22Rv1 (cell line): Measurements from ENCODE around the gene INSIG1.

Source experiments
- ZFX ChIP-seq: fragments of 450-650 bp; IDR thresholded peaks from 2 replicates; pipeline ENCODE4 v1.6.1; 2017; ENCODE audit warnings: antibody characterized with exemption, borderline replicate concordance
- TF ChIP-seq, protein P1 (sequence below): fragments of 450-650 bp; IDR thresholded peaks from 2 replicates; pipeline ENCODE4 v1.5.1; 2017; ENCODE audit warnings: mild to moderate bottlenecking

GRCh38 chr7:155279787-155280445, 17.8 kb upstream of the INSIG1 start:
- TF ChIP-seq, protein P1, sequence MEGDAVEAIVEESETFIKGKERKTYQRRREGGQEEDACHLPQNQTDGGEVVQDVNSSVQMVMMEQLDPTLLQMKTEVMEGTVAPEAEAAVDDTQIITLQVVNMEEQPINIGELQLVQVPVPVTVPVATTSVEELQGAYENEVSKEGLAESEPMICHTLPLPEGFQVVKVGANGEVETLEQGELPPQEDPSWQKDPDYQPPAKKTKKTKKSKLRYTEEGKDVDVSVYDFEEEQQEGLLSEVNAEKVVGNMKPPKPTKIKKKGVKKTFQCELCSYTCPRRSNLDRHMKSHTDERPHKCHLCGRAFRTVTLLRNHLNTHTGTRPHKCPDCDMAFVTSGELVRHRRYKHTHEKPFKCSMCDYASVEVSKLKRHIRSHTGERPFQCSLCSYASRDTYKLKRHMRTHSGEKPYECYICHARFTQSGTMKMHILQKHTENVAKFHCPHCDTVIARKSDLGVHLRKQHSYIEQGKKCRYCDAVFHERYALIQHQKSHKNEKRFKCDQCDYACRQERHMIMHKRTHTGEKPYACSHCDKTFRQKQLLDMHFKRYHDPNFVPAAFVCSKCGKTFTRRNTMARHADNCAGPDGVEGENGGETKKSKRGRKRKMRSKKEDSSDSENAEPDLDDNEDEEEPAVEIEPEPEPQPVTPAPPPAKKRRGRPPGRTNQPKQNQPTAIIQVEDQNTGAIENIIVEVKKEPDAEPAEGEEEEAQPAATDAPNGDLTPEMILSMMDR, result no peak
- no peak for TF ChIP-seq ZFX
